Superior temporal gyrus (tissue), 1 donor: ENCODE measurements around the gene MED9.
A peak's percentile ranks its signal among the peaks of the same experiment; 100 is the strongest.

Experiments
- DNase-seq: peaks from one replicate; pipeline ENCODE4 v3.0.0-alpha.2; 2016; ENCODE audit errors: extremely low spot score

Gene MED9

GRCh38 chr17:17491031-17491471 is 14.3 kb downstream of the MED9 start:
- no peak for DNase-seq

GRCh38 chr17:17491546-17491988 is 14.8 kb downstream of the MED9 start:
- DNase-seq = peak; percentile 73

- no peak for DNase-seq
These were observed 15.3 kb downstream of the MED9 start for GRCh38 chr17:17492085-17492484.

- DNase-seq = no peak
These were observed 15.8 kb downstream of the MED9 start for GRCh38 chr17:17492571-17492970.

- DNase-seq = no peak
These were observed 16.6 kb downstream of the MED9 start for GRCh38 chr17:17493249-17493985.

GRCh38 chr17:17493986-17494466 is 17.2 kb downstream of the MED9 start:
- DNase-seq = no peak

- DNase-seq = no peak
These were observed 17.7 kb downstream of the MED9 start for GRCh38 chr17:17494499-17494869.

GRCh38 chr17:17494870-17495535 is 18.2 kb downstream of the MED9 start:
- no peak for DNase-seq

GRCh38 chr17:17495536-17496188 is 18.9 kb downstream of the MED9 start:
- no peak for DNase-seq

GRCh38 chr17:17496189-17497064 is 19.6 kb downstream of the MED9 start, which contains the start of gene RASD1:
Gene RASD1, minus strand, starts transcription at chr17:17496395. Its CDS starts 214 bp downstream, at chr17:17496181.
- DNase-seq = peak; percentile 88

- no peak for DNase-seq
These were observed 20.5 kb downstream of the MED9 start for GRCh38 chr17:17497065-17497844.

- no peak for DNase-seq
These were observed 21.2 kb downstream of the MED9 start for GRCh38 chr17:17497845-17498520.

- no peak for DNase-seq
These were observed 22.0 kb downstream of the MED9 start for GRCh38 chr17:17498606-17499301.

- DNase-seq = no peak
These were observed 22.8 kb downstream of the MED9 start for GRCh38 chr17:17499402-17500145.

- no peak for DNase-seq
These were observed 24.3 kb downstream of the MED9 start for GRCh38 chr17:17500999-17501605.

GRCh38 chr17:17502741-17503565 is 26.2 kb downstream of the MED9 start:
- DNase-seq = no peak

GRCh38 chr17:17503566-17504130 is 26.8 kb downstream of the MED9 start:
- DNase-seq = peak; percentile 61
